Left lung (tissue), 10 donors: Measurements from ENCODE around the gene ZNF345. TPM values are rescaled to one million over a fixed set of nuclear protein-coding genes. Genes with fewer than 3 reads are reported as not detected.

Experiments used
- ATAC-seq: fragments of 200-7000 bp; cut with Tn5 transposase; one replicate; pipeline ENCODE4 v1.9.1; 2020; ENCODE audit warnings: moderate library complexity
- DNase-seq, 4 donors: peaks; one replicate each; pipeline ENCODE4 v3.0.0-alpha.2; 2013 to 2020
- H3K27ac ChIP-seq, 2 donors: fragments of 200-600 bp; sonication (generic) in 1 of 2; one replicate each; pipeline versions ENCODE4 v1.5.0 to v1.8.0; 2020 to 2021
- H3K27me3 ChIP-seq, 2 donors: fragments of 200-600 bp; sonication (generic) in 1 of 2; one replicate each; pipeline versions ENCODE4 v1.5.0 to v1.8.0; 2020 to 2021
- H3K36me3 ChIP-seq, 2 donors: fragments of 200-600 bp; sonication (generic) in 1 of 2; one replicate each; pipeline versions ENCODE4 v1.5.0 to v1.8.0; 2020 to 2021
- H3K4me1 ChIP-seq, 2 donors: fragments of 200-600 bp; one replicate each; pipeline ENCODE4 v1.8.0; 2021
- H3K4me3 ChIP-seq, 2 donors: fragments of 200-600 bp; sonication (generic) in 1 of 2; one replicate each; pipeline versions ENCODE4 v1.5.0 to v1.8.0; 2020 to 2021; ENCODE audit warnings: mild to moderate bottlenecking in 1 of 2
- H3K9me3 ChIP-seq, 2 donors: fragments of 200-600 bp; sonication (generic) in 1 of 2; one replicate each; pipeline versions ENCODE4 v1.5.0 to v1.8.0; 2020 to 2021
- CTCF ChIP-seq, 2 donors: fragments of 200-600 bp; sonication (generic) in 1 of 2; IDR thresholded peaks; one replicate each; pipeline versions ENCODE4 v1.5.0 to v1.8.0; 2021; ENCODE audit warnings: antibody characterized with exemption in 2 of 2
- intact Hi-C, 2 donors: fragments of 100-400 bp; cut with DNase I; formaldehyde crosslinking; loops; one replicate each; pipeline versions ENCODE4 v1.11.2 to v1.14.2; 2022
- polyA plus RNA-seq, 6 donors: library from polyadenylated mRNA; unstranded; fragments of 120-200 nt; gene quantifications; one replicate each; pipeline ENCODE4 v1.2.1, GENCODE V29; 2013; ENCODE audit not compliant: insufficient read length in 6 of 6
- total RNA-seq, 2 donors: library from RNA; stranded (reverse); fragmentation: NEBNext Ultra II Directional; extraction: Animal tissue kit (Norgen Biotek cat#: 25700); gene quantifications; one replicate each; pipeline ENCODE4 v1.2.1, GENCODE V29; 2021
- donor health status: DM: no; HTN: yes; CAD: no.
- donor health status: DM: no; HTN: no; CAD: no.

The ZNF345 gene
- total and polyA plus RNA-seq, 8 donors = 3.1 to 26.4 (median 21.7) TPM

- Histone ChIP-seq H3K27ac (peak within 1 kb of the TSS; percentile 93 to 95), H3K4me1 (peaks cover 8 to 15% of the 10 kb centered on the region in 2 donors), H3K4me3 (peak within 1 kb of the TSS; percentile 72 to 89), H3K36me3 (peaks cover 0 to 48% of the 10 kb centered on the region in 2 donors), H3K27me3 (no peaks in the 10 kb centered on the region), H3K9me3 (peaks cover 0 to 41% of the 10 kb centered on the region in 2 donors)
- intact Hi-C loops = no loop called here
- DNase-seq (peak; percentile 90 to 94 (median 92)), ATAC-seq (peak; percentile 99)
- TF ChIP-seq CTCF (IDR thresholded peaks at IDR 0.05) = peak in 1 of 2 donors; percentile 49
Measured at GRCh38 chr19:36915992-36916830, 65.5 kb downstream of the ZNF345 start, which contains the start of the genes ZNF568 and ZNF829. TSS of gene ZNF568 (plus strand) at chr19:36916332. CDS start at chr19:36922771, 6,439 bp downstream. TSS of gene ZNF829 (minus strand) at chr19:36916291. CDS start at chr19:36915167, 1,124 bp downstream.

- no peaks in the 10 kb centered on the region for H3K27me3 ChIP-seq
- no peak overlapping the region for H3K27ac ChIP-seq
- H3K9me3 ChIP-seq = peaks cover 0 to 41% of the 10 kb centered on the region in 2 donors
- ATAC-seq (no peak), DNase-seq (peak in 1 of 4 donors; percentile 26)
- no peak for TF ChIP-seq CTCF (IDR thresholded peaks at IDR 0.05)
- intact Hi-C loops = no loop called here
- H3K36me3 ChIP-seq = peaks cover 0 to 48% of the 10 kb centered on the region in 2 donors
- peaks cover 8 to 15% of the 10 kb centered on the region in 2 donors for H3K4me1 ChIP-seq
- H3K4me3 ChIP-seq = peak overlapping the region; percentile 72 to 89
Measured at GRCh38 chr19:36916991-36917390, 66.3 kb downstream of the ZNF345 start.

GRCh38 chr19:36918090-36918489 is 67.4 kb downstream of the ZNF345 start:
- Histone ChIP-seq H3K27ac (no peak overlapping the region), H3K36me3 (peaks cover 0 to 49% of the 10 kb centered on the region in 2 donors), H3K9me3 (peaks cover 0 to 41% of the 10 kb centered on the region in 2 donors), H3K4me3 (no peak overlapping the region), H3K27me3 (no peaks in the 10 kb centered on the region), H3K4me1 (peaks cover 8 to 15% of the 10 kb centered on the region in 2 donors)
- DNase-seq = no peak
- no peak for TF ChIP-seq CTCF (IDR thresholded peaks at IDR 0.05)
- no peak for ATAC-seq
- intact Hi-C loops = no loop called here

Other genes starting within 250 kb of the ZNF345 start
- 1 to 10 TPM; 3.4 to 3.5 TPM for gene ZNF382, start 245.6 kb upstream of the ZNF345 start, total RNA-seq
- 10 to 100 TPM; 10.0 to 14.1 (median 12.1) TPM for gene ZNF382, start 245.6 kb upstream of the ZNF345 start, polyA plus RNA-seq
- gene ZNF461, start 184.0 kb upstream of the ZNF345 start, total RNA-seq = 1 to 10 TPM; 5.5 to 6.9 TPM
- 10 to 100 TPM; 14.7 to 15.9 (median 15.3) TPM for gene ZNF461, start 184.0 kb upstream of the ZNF345 start, polyA plus RNA-seq
- gene ZNF567, start 163.3 kb upstream of the ZNF345 start, total RNA-seq = 1 to 10 TPM; 5.3 to 6.6 TPM
- 10 to 100 TPM; 10.6 to 15.6 (median 13.0) TPM for gene ZNF567, start 163.3 kb upstream of the ZNF345 start, polyA plus RNA-seq
- 1 to 10 TPM; 3.3 to 4.1 TPM for gene ZNF850, start 78.1 kb upstream of the ZNF345 start, total RNA-seq
- 1 to 10 TPM; 4.3 to 6.4 (median 4.7) TPM for gene ZNF850, start 78.1 kb upstream of the ZNF345 start, polyA plus RNA-seq
- gene ZNF790, start 12.5 kb upstream of the ZNF345 start, total RNA-seq = 1 to 10 TPM; 6.8 to 7.5 TPM
- gene ZNF790, start 12.5 kb upstream of the ZNF345 start, polyA plus RNA-seq = 10 to 100 TPM; 11.8 to 15.1 (median 13.8) TPM
- 1 to 10 TPM; 2.4 to 2.9 TPM for gene ZNF829, start 65.4 kb downstream of the ZNF345 start, total RNA-seq
- 1 to 10 TPM; 6.3 to 7.6 (median 7.5) TPM for gene ZNF829, start 65.4 kb downstream of the ZNF345 start, polyA plus RNA-seq
- 1 to 10 TPM; 7.1 to 9.3 TPM for gene ZNF568, start 65.5 kb downstream of the ZNF345 start, total RNA-seq
- 10 to 100 TPM; 25.5 to 31.8 (median 29.7) TPM for gene ZNF568, start 65.5 kb downstream of the ZNF345 start, polyA plus RNA-seq
- 10 to 100 TPM in 1 of 2 donors, 1 to 10 TPM in 1; 5.9 to 12.3 TPM for gene ZNF420, start 227.6 kb downstream of the ZNF345 start, total RNA-seq
- gene ZNF420, start 227.6 kb downstream of the ZNF345 start, polyA plus RNA-seq = 10 to 100 TPM; 20.7 to 22.9 (median 21.9) TPM